NCI-H2171 (cell line): Measurements from ENCODE around the gene MEIS2.

Source experiments
- DNase-seq: peaks from one replicate; lab custom pipeline; 2025; lab: John Stamatoyannopoulos, UW

Gene MEIS2

DNA sequence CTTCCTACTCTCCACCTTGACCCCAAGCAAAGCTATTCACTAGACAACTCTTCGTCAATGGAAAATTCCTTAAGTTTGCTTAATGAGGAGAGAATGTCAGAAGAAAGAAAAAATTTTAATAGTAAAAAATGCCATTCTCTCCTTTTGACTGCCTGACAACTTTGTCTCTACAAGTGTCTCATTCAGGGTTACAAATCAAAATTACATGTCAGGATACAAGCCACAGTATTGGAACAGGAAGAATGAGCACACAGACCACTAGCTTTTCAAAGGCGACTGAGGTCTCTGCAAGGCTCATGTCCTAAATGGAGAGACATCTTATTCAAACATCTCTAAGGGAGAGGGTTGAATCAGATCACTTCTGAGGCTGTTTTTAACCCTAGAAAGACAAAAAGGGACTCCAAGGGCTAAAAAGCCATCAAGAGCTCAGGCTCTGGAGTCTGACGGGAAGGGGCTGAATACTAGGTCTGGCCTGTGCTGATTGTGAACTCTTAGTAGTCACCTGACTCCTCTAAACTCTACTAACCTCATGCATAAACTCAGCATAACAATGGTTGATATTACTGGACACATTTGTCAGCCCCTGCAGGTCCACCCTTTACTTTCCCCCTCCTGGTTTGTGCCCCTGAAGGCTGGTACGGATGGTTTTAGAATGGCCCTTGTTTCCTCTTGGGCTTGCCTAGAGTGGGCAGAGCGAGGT is 12.8 kb upstream of the MEIS2 start:
- no peak for DNase-seq

DNA sequence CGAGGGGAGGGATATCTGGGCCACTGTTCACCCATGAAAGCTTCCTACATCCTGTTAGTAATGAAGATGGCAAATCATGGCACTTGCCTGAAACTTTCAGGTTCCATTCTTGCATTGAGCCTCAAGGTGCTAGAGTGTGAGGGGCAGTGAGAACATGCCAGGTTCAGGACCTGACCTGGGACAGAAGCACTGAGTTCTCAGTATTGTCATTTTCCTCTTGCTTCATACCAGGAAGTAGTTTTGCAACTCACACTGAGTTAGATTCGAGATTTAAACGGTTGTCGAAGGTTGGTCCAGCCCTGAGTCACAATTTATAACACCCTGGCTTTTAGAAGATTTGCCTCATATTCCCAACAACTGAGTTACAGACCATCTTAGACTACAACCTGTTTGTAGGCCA is 11.8 kb upstream of the MEIS2 start:
- DNase-seq: no peak

DNA sequence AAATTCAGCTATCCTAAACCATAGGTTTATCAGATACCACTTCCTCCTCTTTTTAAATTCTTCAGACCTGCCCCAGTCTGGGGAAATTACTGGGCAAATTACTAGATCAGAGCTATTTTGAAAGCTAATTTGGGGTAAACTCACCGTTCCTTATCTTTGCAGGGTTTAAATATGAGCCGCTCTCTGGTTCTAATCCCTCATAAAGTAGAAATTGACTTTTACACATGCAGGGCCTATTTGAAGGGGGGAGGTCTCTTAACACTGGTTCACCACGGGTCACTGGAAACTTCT is 11.0 kb upstream of the MEIS2 start:
- no peak for DNase-seq

DNA sequence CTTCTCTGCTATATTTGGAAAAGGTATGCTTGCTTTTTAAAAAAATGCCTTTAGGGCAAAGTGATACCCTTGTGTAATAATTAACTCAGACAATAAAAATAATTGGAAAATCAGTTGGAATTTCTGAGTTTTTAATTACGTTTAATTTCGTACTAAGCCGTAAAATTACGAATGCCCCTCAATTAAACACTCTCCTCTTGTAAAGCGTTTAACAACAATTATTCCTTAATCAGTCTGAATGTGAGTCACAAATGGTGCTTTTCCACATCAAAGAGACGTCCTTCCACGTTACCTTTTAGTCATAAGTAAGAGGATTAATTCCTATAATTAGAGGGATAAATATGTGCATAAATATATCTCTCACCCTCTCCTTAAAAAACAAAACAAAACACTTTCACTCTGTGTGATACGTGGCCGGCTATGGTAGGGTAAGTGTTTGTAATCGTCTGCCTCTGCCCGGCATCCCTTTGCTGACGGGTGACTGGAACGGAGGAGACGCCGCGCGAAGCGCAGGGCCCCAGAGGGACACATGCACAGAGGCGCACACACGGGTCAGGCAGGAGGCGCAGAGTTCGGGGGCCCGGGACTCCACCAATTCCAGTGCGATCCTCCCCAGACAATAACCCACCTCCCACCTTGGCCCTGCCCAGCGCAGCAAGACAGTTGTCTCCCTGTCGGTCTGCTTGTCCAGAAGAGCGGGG is 9.7 kb upstream of the MEIS2 start:
- no peak for DNase-seq

DNA sequence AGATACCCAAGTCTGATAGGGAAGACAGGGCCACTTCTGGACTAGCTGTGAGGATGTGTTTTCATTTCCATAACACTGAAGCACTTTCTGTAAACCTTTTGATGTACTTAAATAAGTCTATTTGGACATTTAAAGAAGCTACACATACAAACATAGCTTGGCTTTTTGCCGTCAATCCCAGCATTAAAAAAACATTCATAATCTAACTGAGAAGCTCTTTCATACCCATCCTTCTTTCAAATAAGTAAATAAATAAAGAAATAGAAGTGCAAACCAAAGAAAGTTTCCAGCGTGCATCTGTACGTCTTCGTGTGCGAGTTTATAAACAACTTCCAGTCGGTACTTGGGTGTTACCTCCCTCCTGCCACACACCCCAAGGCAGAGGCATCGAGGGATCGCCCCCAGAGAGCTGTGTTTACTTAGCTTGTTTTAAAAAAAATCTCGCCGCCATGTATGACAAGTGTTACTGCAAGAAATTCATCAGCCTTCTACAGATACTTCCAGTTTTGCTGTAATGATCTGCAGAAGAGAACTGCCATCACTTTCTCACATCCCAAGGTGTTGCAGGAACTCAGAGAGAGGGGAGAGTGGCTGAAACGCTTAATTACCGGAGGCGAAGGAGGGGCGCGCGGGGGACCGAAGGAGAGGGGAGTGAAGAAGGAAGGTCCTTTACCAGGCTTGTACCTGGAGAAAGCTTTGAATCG is 9.0 kb upstream of the MEIS2 start:
- no peak for DNase-seq

DNA sequence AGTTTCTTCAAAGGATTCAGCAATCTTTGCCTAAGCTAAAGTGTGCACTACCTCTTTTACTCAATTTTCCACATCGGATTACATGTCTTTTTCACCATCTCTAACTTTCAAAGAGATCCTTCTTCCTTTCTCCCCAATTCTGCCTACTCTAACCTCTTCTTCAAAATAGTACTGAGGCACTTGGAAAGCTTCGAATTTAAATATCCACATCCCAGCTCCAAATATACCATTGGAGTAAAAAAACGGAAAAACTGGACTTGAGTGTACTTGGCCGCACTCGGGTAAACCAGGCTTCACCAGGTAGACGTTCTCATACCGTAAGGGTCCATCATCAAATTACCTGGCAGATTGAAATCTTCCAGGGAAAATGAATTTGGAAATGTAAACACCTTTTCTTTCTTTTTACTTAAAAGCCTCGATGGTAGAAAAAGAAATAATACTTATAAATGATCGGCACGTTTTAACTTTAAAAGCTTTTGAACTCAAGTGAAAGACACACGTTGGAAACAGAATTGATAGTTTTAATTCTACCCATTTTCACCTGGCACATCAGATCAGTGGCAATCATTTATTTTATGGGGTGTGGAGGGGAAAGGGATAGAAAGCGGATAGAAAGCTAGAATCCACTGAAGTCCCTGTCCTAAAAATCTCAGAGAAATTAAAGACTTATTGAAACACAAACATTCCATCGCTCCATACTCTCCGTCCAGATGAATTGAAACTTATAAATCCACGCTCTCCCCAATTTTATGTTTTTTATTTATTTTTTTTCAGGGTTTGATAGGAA is 8.2 kb upstream of the MEIS2 start:
- no peak for DNase-seq

DNA sequence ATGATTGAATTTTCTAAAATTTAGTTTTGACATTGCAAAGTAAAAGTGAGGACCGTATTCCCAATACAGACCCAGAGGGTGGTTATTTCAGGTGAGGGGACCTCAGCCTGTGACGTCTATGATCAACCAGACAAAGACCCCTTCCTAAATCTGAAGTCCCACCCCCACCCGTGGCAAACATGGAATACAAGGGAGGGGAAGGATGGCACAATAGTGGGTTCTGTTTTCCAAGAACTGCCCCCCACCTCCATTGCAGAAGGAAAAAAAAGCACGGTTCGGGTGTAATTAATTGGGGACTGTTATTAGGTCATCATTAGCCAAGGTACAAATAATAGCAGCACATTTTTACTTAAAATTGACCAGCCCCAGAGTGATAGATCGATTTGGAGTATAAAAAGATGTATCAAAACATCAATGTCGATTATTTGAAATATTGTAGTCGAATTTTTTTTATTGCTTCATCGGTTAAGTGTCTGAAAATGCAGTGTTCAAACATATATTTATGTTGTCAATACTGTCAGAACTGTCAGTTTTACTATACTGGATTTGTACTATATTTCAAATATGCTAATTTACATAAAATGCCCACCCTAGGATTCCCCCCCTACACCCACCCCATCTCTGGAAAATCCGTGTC is 7.5 kb upstream of the MEIS2 start:
- DNase-seq: no peak

DNA sequence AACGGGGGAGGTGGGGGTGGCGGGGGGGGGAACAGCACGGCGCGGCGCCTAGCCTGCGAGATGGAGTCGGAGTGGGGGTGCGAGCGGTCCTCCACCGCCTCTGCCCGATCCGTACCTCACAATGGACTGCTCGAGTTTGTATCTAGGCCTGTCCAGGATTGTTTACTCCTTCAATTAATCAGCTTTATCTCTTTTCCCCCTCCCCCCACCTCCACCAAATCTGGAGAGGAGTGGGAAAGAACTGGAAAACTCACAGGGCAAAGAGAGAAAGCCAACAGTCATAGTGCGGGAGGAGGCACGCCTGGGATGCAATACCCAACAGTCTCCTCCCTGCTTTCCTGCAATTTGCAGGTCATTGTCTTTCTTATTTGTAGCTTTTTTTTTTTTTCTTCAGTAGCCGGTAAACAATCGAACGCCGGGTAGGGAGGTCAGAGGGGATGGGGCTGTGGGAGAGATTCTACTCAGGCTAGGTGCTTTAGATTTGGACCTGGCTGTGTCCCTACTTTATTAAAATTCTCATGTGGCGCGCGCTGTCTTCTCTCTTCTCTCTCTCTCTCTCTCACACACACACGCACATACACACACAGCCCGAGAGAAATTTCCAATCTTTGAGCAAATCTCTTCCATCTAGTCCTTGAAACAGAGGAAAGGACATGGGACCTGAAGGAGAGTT is 6.9 kb upstream of the MEIS2 start:
- DNase-seq: no peak

DNA sequence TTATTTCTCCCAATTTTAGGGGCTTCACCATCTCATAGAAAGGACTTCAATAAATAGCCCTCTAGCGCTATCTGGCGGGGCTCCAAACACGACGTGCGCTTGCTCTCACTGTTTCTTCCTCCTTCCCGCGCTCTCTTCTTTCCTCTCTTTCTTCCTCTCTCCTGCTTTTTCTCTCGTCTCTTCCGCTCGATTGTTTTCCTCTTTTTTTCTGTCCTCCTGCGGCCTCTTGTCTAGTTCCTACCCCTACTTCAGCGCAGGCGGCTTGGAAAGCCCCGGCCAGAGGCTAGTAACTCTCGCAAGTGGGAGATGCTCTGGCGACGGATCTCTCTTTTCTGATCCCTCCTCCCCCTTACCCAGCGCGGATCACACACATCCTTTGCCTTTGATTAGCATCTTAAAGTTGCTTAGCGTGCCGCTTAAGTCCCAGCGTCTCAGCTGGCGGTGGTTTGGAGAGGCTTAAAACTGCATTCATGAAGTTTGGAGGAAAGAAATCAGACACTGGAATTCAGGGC is 6.2 kb upstream of the MEIS2 start:
- DNase-seq: no peak

DNA sequence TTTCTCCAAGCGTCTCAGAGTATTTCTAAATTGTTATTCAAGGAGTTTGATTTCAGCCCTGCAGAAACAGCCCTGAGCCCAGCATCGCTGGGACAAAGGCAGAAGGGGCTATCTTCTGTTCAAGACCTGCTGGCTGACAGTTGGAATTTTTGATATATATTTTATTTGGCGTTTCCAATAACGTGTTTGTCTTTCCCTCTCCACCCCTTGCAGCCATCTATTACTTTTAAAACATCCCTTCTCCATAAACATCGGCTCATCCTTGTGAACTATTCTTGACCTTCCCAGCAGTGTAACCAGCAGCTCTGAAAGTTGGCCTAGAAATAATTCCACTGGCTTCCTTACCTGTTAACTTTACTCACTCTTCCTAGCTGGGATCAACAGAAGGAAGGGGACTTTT is 5.5 kb upstream of the MEIS2 start:
- DNase-seq: no peak

DNA sequence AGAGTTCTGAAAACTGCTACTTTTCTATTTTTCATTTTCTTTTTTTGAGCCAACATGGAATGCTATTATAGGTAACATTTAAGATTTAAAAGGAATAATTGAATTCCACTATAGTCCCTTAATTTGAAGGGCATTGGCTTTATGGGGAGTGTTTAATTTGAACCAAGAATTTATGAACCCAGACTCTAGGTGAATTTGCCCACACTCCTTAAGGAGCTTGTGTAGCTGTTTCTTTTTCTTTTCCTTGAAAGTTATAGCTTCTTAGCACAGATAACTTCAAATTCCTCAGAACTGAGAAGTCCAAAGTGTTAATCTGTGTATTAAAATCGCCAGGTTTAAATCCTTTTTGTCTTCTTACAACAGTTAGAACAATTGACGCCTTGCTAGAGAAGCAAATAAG is 4.7 kb upstream of the MEIS2 start:
- no peak for DNase-seq

DNA sequence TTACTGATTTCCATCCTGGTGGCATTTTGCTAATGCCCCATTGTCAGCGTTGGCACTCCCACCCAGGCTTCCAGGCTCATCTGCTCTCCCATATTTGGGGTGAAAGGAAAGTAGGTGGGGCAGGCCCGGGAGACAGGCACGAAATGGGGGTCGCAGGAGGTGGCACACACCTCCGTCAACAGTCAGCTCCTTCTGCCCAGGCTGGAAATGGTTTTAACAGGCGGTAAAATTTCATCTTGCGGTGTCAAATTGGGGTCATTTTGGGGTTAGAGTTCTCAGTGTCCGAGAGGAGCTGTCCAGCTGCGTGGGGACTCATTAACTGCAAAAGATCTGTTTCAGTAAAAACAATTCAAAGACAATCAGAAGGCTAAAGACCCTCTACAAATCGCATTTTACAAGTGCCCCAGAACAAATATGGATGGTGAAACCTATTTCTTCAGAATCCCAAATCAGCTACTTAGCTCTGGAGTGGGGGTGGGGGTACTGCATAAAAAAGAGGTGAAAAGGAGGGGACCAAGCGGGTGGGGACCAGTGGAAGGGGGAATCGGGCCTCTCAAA is 4.2 kb upstream of the MEIS2 start:
- no peak for DNase-seq

DNA sequence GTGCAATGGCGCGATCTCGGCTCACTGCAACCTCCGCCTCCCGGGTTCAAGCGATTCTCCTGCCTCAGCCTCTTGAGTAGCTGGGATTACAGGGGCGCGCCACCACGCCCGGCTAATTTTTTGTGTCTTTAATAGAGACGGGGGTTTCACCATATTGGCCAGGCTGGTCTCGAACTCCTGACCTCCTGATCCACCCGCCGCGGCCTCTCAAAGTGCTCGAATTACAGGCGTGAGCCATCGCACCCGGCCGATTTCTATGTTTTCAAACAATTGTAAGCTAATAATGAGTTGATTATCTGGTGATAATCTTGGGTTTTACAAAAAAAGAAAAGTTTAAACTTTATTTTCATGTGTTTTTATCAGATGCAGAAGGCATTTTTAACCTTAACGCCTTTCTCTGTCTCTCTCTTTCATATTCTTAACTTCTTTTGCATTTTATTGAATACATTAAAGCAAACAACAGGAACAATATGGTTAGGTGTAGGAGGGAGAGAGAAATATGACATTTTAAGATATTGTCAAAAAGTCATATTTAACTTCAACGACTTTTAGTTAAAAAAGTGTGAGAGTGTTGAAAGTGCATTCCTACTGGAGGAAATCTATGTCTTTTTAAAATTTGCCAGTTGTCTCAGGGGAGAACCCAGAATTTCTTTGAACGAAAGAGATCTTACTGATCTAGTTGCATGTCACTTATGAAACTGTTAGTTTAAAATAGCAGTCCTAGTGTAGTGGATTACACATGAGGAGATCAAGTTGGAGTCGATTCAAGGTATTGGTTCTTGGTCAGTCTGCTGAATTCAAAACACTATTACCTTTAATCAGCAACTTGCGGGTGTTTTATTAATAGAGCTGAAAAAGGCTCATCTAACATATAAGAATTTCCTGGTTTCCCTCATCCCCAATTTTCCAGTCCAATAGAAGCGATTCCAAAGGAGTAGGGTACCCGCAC is 3.4 kb upstream of the MEIS2 start:
- no peak for DNase-seq

DNA sequence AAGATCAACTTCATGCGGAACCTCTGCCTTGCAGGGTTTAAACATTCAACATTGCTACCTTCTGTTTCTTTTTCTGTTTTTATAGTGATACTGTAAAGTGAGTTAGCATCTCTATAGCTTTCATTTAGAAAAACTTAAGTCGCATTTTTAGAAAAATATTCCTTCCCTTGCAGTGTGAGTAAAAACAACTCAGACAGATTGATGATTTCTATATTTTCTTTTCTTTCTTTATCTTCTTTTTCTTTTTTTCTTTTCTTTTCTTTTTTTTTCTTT is 2.8 kb upstream of the MEIS2 start:
- DNase-seq: no peak

DNA sequence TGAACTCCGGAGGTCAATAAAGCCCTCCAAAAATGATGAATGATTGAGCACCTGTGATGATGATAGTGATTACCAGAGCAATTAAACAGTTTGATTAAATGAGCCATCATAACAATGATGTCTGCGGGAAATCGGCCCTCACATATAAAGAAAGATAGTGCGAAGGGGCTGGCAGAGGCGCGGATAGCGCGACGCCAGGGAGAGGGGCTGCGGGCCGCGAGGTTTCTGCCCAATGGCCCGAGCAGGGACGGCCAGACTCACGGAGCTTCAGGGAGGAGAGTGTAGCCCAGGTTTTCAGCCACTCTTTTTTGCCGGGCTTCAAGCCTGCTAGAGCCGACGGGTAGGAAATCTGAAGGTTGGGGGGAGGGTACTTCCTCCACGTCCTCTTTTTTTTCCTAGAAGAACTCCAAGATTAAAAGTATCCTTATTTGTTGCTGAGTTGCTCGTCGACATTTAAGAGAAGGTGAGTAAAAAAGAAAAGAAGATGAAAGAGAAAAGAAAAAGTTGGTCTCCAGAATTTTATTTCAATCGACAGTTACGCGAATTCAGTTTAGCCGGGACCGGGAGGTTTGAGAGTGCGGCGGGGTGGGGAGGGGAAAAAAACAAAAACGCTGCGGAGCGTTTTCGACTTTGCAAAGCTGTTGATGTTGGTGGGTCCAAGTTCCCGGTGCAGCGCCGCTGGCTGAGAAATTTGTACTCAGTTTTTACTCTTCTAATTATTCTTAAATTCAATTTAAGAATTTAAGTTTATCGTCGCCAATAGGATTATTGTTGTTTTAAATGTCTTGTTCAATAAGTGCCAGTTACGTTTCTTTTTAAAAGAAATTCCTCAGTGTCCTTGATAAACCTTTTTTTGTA is 2.2 kb upstream of the MEIS2 start:
- DNase-seq: no peak

DNA sequence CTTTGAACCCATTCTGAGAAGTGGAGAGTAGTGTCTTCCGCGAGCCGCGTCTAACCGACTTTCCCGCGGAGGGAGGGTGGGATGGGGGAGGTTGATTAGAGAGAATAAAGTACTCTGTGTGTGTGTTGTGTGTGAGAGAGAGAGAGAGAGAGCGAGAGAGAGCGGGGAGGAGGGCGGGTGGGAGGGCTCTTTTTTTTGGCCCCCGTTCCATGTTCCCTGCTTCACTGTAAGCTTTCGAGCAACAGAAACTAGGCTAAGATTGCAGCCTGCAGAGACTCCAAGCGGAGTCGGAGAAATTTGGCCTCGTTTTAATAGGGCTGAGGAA is 1.6 kb upstream of the MEIS2 start:
- DNase-seq: no peak

DNA sequence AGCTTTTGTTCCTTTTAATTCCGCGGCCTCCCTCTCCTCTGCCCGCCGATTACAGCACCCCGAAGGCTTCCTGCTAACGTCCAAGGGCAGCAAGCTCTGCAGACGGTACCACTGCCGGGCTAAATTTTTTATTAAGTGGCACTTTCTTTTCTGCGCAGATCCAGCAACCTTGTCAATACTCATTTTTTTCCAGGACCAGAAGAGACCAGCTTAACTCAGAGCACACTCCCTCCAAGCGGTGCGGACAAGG is 542 bp upstream of the MEIS2 start:
- DNase-seq: no peak

DNA sequence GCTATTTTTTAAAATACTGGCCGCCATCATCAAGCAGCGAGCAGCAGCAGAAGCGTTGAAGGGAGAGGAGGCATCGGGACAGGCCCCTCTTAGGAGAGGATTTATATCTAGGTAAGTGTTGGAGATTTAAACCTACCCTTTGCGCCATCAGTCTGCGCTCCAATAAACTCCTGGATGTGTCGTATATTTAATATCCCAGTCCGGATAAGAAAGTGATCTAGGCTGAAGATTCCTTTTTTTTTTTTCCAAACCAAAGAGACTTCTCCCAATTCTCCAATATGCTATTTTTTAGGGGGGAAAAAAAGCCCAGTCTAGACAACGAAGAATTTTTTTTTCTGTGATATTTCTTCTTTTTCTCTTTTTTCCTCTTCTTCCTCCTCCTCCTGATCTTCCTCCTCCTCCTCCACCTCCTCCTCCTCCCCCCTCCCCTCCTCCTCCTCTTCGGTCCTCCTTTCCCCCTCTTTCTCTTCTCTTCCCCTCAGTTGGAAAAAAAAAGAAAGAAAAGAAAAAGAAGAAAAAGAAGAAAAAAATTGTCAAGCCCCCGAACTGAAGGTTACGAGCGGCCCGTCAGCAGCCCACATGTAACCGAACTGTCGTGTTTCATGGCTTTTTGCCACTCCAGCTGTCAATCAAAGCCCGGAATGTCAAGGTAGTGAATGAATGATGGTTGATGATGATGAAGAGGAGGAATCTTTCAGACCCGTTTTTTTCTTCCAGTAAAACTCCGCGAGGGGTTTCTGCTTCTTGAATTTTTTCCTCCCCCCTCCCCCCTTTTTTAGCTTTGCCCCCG is 835 bp downstream of the MEIS2 start:
- no peak for DNase-seq
